NOMO-1 treated with DMSO at 0.1 percent for 48 hours (cell line): Measurements from ENCODE around the gene MIPEP.

ENCODE experiments used
- DNase-seq: peaks from one replicate; lab custom pipeline; 2025; ENCODE audit not compliant: unreplicated experiment; lab: John Stamatoyannopoulos, UW

The MIPEP gene

DNA sequence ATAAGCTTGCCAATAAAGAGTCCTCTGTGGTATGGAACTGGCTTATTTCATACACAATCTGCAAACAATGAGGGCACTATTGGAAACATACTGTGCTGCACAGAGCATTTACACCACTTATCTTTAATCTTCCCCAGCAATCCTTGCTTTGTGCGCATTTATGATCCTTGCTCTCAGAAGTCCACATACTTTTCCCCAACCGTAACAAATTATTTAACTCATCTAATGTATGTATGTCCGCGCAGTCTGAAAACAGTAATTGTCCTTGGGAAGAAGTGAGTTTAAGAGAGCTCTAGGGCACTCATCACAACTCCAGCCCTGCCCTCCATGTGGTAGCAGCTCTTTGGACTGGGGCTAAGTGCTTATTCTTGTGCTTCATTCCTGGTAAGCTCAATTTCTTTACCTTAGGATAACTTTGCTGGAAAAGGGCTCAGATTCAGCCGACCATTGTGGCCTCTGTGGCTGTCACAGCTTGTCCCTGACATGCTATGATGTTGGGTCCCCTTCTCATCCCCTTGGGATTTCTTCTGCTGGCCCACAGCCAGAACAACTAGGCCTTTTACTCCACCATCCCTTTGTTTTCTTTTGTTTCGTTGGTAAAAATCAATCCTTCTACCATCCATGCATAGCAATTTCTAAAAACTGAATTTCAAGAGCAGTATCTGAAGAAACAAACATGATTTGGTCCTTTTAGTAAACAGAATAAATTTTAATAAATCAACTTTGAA lies 166.3 kb downstream of the MIPEP start:
- no peak for DNase-seq

DNA sequence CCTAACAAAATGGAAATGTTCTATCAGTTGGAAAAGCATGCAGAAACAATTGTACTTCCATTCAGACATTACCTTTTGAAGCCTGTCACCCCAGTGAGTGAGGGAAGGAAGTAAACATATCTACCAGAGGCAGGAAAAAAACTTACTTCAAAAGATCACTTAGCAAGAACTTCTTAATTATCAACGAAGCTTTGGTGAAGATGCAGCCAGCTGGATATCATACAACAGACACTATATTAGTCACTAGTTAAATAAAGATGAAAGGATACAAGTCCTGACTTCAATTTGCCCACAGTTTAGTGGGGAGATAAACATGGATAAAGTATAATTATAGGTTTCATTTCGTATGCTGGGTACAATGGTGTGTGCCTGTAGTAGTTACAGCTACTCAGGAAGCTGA lies 170.2 kb downstream of the MIPEP start:
- DNase-seq = no peak

DNA sequence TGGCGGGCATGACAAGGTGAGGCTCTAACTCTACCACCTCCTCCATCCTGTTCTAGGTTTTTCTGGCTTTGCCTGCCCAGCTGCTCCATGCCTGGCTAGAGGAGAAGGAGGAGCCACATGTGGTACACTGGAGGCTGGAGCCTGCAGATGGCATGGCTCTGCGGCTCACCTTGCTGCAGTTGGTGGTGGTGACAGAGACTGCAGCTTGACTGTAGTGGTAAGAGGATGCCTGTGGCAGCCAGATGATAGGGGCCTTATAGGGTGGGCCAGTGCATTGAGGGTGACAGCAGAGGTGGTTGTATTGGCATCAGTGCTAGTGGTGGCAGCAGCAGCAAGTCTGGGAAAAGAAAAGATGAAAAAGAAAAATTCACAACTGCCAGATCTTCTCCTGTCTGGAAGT lies 172.8 kb downstream of the MIPEP start:
- no peak for DNase-seq

DNA sequence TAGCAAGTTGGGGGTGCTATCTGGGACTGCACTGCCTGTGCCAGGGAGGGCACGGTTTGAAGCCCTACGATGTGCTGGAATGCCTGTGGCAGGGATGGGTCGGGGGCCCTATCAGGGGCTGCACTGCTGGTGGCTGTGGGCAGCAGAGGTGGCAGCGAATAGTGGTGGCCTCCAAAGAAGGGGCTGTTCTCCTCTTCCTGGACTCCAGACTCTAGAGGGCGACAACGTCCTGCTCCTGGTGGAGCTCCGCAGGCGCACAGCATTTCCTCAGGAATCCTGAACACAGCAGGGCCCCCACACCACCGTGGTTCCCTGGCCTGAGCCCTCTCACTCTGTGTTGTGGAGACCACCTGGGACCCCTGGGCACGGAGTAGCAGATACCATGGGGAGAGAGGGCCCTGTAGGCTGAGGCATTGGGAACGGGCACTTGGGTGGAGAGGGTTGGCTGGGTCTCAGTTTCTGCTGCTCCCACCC lies 173.4 kb downstream of the MIPEP start:
- no peak for DNase-seq

DNA sequence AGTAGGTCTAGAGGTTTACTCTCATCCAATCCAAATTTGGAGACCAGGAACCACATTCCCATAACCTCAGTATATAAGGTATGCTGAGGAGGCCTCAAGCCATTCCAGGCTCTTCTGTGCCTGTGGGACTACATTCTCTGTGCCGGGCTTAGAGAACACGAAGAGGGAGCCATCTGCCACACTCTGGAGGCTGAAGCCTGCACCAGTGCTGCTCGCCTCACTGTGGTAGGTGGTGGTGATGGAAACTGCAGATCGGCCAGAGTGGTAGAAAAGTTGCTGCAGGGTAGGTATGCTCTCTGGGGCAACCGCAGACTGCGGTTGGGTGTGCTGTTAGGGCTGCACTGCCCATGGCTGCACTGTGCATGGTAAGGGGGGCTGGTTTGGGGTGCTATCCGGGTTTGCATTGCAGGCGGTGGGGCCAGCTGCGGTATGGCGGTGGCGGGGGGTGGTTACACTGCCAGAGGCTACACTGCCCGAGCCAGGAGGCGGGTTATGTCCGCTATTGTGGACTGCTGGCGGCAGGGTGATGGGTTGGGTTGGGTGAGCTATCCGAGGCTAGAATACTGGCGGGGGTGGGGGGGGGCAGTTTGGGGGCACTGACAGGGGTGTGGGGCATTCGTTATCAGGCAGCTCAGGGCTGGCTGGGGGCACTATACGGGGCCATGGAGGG lies 174.0 kb downstream of the MIPEP start:
- DNase-seq = no peak

DNA sequence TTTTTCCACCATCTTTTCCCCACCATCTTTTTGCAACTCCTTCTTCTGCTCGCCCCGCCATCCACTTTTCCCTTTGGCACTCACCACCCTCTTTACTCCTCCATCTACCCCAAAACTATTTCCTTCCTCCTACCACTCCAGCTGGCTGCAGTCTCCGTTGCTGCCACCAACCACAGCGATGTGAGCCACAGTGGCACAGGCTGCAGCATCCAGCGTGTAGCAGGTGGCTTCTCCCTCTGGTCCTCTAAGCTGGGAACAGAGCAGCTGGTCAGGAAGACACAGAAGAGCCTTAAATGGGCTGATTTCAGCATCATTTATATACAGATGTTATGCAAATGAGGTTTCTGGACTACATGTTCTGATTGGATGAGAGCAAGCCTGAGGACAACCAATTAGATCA lies 174.5 kb downstream of the MIPEP start:
- no peak for DNase-seq

DNA sequence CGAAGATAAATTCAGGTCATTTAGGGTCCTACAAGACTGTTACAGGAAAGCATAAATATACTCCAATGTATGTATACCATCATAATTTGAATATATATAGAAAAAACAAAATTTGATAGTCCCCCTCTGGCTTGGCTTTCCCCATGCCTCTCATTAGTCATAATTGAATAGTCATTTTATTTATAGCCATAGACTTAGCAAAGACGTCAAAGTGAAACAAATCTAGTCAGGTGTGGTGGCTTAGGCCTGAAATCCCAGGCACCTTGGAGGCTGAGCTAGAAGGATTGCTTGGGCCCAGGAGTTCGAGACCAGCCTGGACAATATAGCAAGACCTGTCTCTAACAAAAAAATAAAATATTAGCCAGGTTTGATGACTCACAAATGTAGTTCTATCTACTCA lies 177.8 kb downstream of the MIPEP start:
- no peak for DNase-seq

DNA sequence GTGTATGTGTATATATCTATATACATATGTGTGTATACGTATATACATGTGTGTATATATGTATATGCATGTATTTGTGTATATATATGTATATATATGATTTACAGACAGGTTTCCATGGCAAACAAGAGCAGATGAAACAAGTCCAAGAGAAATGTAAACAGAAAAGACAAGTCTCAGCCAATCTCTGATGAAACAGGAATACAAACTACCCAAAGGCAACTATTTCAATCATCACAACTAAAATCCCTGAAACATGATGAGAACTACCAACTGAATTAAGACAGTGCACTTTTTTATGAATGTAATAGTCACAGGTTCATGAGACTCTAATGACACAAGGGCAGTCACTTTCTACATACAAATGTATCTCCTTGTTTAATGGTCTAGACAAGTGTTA lies 178.8 kb downstream of the MIPEP start:
- no peak for DNase-seq

DNA sequence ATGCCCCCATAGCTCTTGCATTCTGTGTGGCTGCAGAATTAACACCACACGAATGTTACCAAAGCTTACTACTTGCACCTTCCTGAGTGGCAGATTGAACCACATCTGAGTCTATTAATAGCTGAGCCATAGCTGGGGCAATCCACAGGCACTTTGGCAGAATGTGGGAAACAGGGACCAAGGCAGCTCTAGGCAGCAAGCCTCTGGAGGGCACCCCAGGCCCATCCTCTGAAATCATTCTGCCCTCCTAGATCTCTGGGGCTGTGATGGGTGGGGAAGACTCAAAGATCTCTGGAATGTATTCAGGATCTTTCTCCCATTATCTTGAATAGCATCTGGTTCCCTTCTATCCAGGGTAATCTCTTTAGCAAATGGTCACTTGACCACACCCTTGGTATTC lies 179.7 kb downstream of the MIPEP start:
- DNase-seq = no peak

DNA sequence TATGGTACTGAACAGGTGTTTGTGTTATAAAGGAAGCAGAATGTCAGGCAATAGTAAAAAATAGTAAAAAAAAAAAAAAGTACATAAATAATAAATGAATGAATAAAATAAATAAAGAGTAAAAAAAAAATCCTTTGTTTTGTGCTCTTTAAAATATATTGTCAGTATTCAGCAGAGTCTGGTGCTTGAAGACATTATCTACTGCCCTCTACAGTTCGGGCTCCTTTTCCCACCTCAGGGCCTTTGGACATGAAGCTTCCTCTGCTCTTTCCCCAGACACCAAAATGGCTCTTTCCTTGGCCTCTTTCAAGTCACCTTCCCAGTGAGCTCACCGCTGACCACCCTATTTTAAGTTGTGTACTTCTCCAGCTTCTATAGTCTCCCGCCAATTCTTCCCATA lies 181.5 kb downstream of the MIPEP start:
- DNase-seq = no peak

DNA sequence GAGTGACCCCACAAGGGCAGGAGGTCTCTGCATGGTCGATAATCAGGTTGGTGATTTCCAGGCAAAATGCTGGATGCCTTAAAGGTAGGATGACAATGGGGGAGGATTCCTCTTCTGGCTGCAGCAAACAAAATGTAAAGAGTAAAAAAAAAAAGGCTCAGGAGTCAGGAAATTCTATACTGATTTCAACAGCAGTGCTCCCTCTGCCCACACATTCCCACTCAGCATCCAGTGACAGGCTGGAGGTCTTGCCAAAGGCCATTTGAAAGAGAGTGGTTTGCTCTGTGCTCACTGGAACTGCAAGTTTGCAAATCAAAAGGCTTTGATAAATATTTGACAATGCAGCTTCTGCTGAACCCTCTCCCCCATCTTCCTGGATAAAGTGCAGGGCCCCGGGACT lies 183.6 kb downstream of the MIPEP start:
- DNase-seq = no peak

DNA sequence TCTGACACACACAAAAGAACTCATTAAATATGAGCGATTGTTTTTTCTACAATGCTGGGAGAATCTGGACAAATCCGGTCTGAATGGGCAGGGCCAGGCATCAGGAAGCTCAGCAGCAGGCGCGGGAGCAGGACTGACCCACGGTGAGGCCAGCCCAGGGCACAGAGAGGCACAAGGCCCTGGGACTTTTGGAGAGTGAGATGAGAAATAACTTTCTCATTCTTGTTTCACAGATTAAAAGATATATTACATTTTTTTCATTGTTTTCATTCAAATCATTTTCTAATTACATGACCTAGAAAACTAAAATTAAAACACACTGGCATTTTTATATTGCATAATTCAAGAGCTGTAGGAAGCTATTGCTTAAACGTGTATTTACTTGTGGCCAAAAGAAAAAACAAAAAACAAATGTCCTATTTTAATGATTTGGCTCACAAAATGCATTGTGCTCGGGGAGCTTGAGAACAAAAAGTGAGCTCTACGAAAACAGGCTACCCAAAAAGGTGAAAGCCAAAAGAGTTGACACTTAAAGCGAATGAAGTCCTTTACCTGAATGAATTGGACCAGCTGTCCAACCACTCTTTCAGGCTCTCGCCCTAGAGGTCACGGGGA lies 185.8 kb downstream of the MIPEP start:
- no peak for DNase-seq

DNA sequence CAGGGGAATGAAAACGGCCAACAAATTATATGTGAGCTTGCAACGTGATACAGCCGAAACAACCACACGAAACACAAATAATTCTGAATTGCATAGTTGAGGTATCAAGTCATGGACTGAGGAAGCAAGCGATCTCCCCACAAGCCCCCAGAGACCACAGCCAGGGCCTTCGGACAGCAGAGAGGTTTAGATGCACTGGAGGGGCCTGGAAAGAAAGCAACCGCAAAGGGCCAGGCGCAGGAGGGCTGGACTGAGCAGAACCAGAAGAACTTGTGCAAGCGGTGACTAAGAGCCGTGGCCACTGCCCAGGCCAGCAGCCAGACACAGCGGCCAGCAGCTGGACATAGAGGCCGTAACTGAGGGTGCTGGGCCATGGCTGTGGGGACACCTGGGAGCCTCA lies 187.6 kb downstream of the MIPEP start:
- DNase-seq = no peak

DNA sequence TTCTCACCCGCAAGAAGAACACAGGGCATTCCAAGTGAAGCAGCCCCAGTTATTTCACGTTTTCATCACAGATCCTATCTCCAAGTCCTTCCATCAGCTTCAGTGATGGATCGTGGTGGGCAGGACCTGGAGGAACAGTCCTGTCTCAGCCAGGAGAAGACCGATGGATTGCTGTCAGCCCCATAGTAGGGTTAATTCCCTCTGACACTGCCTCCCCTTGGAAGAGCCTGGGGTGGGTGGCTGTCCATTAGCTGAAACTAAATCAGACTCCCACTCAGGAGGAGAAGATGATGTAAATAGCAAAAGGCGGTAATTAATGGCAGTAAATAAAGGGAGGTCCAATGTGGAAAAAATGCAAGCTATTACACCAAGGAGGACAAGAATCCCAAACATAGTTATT lies 188.0 kb downstream of the MIPEP start:
- DNase-seq = no peak

DNA sequence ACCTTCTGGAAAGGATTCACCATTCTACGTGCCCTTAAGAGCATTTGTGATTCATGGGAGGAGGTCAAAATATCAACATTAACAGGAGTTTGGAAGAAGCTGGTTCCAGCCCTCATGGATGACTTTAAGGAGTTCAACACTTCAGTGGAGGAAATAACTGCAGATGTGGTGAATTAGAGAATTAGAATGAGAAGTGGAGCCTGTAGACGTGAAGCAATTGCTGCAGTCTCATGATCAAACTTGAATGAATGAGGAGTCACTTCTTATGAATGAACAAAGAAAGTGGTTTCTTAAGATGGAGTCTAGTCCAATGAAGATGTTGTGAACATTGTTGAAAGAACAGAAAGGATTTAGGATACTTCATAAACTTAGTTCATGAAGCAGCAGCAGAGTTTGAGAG lies 189.9 kb downstream of the MIPEP start:
- DNase-seq = no peak

DNA sequence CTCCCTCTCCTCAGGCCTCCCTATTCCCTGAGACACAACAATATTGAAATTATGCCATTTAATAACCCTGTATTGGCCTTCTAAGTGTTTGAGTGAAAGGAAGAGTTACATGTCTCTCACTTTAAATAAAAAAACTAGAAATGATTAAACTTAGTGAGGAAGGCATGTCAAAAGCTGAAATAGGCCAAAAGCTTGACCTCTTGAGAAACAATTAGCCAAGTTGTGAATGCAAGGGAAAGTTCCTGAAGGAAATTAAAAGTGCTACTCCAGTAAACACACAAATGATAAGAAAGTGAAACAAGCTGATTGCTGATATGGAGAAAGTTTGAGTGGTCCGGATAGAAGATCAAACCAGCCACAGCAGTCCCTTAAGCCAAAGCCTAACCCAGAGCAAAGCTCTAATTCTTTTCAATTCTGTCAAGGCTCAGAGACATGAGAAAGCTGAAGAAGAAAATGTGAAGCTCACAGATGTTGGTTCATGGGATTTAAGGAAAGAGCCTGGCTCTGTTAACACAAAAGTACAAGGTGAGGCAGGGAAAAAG lies 191.4 kb downstream of the MIPEP start:
- no peak for DNase-seq

DNA sequence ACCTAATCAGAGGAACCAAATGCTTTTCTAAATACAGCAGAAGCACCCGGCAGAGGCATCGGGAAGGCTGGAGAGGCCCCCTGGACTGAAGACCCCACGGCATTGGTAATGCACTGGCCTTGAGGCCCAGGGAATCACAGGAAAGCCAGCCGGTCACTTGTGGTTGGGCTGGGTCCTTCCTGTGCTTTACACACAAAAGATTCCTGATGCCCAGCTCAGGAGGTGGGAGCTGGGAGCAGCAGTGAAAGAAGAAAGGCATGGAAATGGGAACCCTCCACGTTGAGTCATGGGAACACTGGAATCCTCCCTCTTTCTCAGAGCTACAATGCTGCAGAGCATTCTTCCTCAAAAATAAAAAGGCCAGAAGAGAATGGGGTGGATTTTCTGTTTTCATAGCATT lies 192.6 kb downstream of the MIPEP start:
- DNase-seq = no peak

DNA sequence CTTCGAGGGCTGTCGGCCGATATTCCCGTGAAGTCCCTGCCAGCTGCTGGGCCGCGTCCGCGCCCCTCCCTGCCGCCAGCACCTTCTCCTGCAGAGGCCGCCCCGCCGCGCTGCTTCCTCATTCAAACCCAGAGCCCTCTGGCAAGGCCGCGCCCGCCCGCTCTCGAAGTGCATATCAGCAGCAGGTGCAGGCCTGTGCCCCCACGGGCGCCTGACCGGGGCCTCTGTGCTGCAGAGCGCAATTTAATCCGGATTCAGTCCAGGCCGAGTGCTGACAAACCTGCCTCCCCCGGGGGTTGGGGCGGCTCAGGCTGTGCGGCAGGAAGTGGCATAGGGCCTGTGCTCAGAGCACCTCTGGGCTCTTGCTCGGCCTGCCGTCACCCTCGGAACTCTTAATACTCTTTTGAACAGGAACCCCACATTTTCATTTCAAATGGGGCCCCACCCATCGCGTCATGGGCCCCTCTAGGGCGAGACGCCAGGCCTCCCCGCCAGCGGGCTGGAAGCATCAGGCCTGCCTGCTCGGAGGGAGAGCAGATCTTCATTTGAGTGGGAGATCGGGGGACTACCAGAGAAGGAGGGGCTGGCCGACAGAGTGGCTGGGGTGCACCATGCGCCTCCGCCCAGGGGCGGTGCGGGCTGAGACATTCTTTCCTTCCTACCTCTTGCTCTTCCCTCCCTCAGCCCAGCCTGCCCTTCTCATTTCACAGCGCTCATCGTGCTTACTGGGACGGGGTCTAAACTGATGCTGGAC lies 193.3 kb downstream of the MIPEP start:
- no peak for DNase-seq

DNA sequence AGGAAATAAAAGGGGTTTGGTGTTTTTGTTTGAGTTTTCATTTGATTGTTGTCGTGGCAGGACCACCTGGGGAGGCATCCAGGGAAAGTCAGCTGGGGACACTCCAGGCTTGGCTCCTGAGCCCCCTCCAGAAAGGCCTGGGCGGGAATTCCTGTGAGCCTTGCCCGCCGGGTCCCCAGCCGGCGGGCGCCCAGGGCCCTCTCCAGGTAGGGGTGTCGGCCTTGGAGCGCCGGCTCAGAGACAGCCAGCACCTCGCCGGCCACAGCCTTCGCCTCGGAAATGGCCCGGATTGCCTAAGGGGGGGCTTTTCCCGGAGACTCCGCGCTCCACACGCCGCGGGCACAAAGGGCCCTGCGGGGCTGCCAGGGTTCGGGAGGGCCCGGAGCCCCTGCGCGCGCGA lies 194.0 kb downstream of the MIPEP start:
- no peak for DNase-seq

DNA sequence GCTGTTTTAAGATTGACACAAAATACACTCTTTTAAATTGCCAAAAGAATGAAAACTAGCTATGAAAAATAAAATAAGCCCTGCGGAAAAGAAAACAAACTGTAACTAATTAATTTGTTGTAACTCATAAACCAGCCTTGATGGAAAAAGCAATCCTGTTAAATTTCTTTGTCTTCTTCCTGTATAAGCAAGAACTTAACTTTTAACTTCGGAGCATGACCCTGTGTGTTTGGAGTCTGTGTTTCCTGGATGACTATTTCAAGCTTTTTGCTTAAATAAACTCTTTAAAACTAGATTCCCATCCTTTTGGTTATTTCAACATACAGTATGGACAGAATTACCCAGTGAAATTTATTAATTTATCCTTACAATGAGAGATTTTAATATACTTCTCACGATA lies 196.4 kb downstream of the MIPEP start:
- DNase-seq = no peak

DNA sequence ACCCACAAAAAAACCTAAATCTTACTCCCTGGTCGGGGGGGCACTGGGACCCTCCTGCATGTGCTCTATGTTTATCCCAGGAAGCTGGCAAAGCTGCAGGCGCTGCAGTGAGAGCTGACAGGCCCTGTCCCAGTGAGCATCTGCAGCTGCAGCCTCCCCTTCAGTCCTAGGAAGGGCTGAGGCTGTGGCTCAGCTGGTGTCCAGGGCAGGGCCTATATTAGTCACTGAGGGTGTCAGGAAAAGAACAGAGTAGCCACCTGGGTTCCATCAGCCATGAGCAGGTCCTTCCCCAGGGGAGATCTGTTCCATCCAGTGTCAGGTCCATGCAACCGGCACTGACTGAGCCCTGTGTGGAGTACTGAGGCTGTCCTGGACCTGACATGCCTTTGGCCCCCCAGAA lies 198.5 kb downstream of the MIPEP start:
- no peak for DNase-seq
